BE2C (cell line): Measurements from ENCODE around the gene ESYT3.
"Not testable (repeated sequence)": the region's sequence is repeated elsewhere in the genome, so short reads cannot be mapped to it uniquely, and the experiment has no call there.

Source experiments
- DNase-seq: peaks from one replicate; pipeline ENCODE4 v3.0.0-alpha.2; 2020
- H3K27me3 ChIP-seq: fragments of 250-450 bp; sonication (Bioruptor Pico); 2 replicates; pipeline ENCODE4 v1.5.1; 2020; ENCODE audit warnings: mild to moderate bottlenecking
- H3K36me3 ChIP-seq: fragments of 250-450 bp; sonication (Bioruptor Pico); 2 replicates; pipeline ENCODE4 v1.5.1; 2020; ENCODE audit warnings: mild to moderate bottlenecking
- H3K4me1 ChIP-seq: fragments of 250-450 bp; sonication (Bioruptor Pico); 2 replicates; pipeline ENCODE4 v1.5.1; 2020
- H3K4me3 ChIP-seq: 2 replicates; pipeline ENCODE4 v1.5.1; 2011; ENCODE audit warnings: low read depth, low read length
- H3K9me3 ChIP-seq: fragments of 250-450 bp; sonication (Bioruptor Pico); 2 replicates; pipeline ENCODE4 v1.5.1; 2020
- TF ChIP-seq, protein P1 (sequence below): IDR thresholded peaks from 2 replicates; pipeline ENCODE4 v1.5.1; 2012; ENCODE audit warnings: mild to moderate bottlenecking, low read depth, low read length

Gene ESYT3

DNA sequence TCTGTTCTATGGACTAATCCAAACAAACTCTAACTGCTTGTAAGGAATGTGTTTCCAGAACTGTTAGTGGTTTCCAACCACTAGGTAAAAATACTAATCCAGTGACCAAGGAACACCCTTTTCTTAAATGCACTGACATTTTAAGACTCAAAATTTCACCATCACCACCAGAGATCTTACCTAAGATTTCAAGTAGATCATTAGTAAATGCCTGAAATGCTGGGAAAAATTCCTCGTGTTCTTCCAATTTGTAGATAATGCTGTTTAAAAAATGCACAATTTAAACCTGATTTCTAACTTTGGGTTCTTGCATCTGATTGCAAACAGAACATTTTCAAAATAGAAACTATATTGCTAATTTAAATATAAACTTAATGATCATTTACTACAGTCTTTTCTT, 63.4 kb downstream of the ESYT3 start:
- DNase-seq, result no peak
- Histone ChIP-seq H3K27me3 (no peaks in the 10 kb centered on the region), H3K4me1 (no peaks in the 10 kb centered on the region), H3K36me3 (no peaks in the 10 kb centered on the region), H3K9me3 (no peaks in the 10 kb centered on the region), H3K4me3 (no peak overlapping the region)
- TF ChIP-seq, protein P1, sequence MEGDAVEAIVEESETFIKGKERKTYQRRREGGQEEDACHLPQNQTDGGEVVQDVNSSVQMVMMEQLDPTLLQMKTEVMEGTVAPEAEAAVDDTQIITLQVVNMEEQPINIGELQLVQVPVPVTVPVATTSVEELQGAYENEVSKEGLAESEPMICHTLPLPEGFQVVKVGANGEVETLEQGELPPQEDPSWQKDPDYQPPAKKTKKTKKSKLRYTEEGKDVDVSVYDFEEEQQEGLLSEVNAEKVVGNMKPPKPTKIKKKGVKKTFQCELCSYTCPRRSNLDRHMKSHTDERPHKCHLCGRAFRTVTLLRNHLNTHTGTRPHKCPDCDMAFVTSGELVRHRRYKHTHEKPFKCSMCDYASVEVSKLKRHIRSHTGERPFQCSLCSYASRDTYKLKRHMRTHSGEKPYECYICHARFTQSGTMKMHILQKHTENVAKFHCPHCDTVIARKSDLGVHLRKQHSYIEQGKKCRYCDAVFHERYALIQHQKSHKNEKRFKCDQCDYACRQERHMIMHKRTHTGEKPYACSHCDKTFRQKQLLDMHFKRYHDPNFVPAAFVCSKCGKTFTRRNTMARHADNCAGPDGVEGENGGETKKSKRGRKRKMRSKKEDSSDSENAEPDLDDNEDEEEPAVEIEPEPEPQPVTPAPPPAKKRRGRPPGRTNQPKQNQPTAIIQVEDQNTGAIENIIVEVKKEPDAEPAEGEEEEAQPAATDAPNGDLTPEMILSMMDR, result no peak

DNA sequence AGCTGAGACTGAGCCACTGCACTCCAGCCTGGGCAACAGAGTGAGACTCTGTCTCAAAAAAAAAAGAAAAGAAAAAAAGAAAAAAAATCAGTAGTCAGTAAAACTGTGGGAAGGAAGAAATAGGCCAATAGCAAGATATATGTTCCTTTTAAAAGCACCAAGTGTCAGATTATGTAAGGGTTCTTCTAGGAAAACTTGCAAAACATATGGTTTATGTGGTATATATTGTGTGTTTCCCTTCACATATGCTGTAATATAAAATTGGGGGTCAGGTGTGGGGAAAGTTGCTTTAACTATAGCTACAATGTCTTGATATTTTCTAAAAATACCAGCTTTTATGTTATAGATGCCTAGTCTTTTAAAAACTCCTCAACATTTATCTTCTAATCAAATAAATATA, 64.6 kb downstream of the ESYT3 start:
- Histone ChIP-seq H3K36me3 (no peaks in the 10 kb centered on the region), H3K27me3 (no peaks in the 10 kb centered on the region), H3K9me3 (no peaks in the 10 kb centered on the region), H3K4me3 (no peak overlapping the region), H3K4me1 (no peaks in the 10 kb centered on the region)
- TF ChIP-seq, protein P1, result no peak
- DNase-seq, result no peak

DNA sequence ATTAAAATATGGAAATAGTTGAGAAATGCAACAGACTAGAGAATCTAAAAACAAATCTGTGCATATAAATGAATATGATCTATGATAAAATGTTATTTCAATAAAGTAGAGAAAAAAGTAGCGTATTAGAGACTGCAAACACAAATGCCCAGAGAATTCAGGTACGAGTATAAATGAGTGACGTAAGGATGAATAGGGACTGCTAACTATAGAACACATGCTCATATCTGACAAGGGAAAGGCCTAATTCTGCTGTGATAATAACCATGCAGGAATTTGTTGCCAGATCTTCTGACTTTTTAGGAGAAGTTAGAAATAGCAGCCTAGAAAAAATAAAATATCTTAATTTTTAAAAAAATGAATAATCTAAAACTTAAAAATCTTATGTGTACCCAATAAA, 73.1 kb downstream of the ESYT3 start:
- H3K4me3 ChIP-seq, result no peak overlapping the region
- no peaks in the 10 kb centered on the region for H3K4me1 ChIP-seq
- H3K27me3 ChIP-seq, result no peaks in the 10 kb centered on the region
- TF ChIP-seq, protein P1, result no peak
- no peaks in the 10 kb centered on the region for H3K9me3 ChIP-seq
- no peak for DNase-seq
- no peaks in the 10 kb centered on the region for H3K36me3 ChIP-seq

DNA sequence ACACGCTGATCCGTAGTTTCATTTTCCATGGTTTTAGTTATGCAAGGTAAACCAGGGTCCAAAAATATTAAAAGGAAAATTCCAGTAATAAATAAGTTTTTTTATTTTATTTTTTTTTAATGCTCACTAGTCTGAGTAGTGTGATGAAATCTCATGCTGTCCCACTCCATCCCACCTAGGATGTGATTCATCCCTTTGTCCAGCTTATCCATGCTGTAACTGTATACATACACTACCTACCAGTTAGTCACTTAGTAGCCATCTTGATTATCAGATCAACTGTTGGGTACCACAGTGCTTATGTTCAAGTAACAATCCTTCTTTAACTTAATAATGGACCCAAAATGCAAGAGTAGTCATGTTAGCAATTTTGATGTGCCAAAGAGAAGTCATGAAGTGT, 75.2 kb downstream of the ESYT3 start:
- H3K9me3 ChIP-seq, result no peaks in the 10 kb centered on the region
- H3K4me1 ChIP-seq, result no peaks in the 10 kb centered on the region
- no peaks in the 10 kb centered on the region for H3K27me3 ChIP-seq
- no peak for DNase-seq
- no peak overlapping the region for H3K4me3 ChIP-seq
- TF ChIP-seq, protein P1, result no peak
- no peaks in the 10 kb centered on the region for H3K36me3 ChIP-seq

GRCh38 chr3:138511945-138512344, 77.5 kb downstream of the ESYT3 start:
- no peak for DNase-seq
- Histone ChIP-seq H3K9me3 (no peaks in the 10 kb centered on the region), H3K4me3 (no peak overlapping the region), H3K4me1 (no peaks in the 10 kb centered on the region), H3K27me3 (no peaks in the 10 kb centered on the region), H3K36me3 (no peaks in the 10 kb centered on the region)
- TF ChIP-seq, protein P1, result no peak

GRCh38 chr3:138513090-138513843, 78.9 kb downstream of the ESYT3 start:
- Histone ChIP-seq H3K9me3 (no peaks in the 10 kb centered on the region), H3K4me1 (no peaks in the 10 kb centered on the region), H3K27me3 (no peaks in the 10 kb centered on the region), H3K36me3 (no peaks in the 10 kb centered on the region), H3K4me3 (no peak overlapping the region)
- TF ChIP-seq, protein P1, result no peak
- DNase-seq, result no peak

DNA sequence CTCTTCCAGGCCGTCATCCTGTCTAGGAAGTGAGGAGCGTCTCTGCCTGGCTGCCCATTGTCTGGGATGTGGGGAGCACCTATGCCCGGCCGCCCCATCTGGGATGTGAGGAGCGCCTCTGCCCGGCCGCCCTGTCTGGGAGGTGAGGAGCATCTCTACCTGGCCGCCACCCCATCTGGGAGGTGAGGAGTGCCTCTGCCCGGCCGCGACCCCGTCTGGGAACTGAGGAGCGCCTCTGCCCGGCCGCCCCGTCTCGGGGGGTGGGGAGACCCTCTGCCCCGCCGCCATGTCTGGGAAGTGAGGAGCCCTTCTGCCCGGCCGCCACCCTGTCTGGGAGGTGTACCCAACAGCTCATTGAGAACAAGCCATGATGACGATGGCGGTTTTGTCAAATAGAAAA, 87.0 kb downstream of the ESYT3 start:
- not testable (repeated sequence) for H3K4me3 ChIP-seq, H3K27me3 ChIP-seq, DNase-seq, H3K9me3 ChIP-seq, H3K4me1 ChIP-seq, H3K36me3 ChIP-seq
